Stimulated activated CD8-positive, alpha-beta memory T cell treated with anti-CD3 and anti-CD28 coated beads, Interleukin-2, amount 100 ng/mL, for 48 hours (primary cell): ENCODE data around the gene DNAH5.
"Not testable (repeated sequence)": the region's sequence is repeated elsewhere in the genome, so short reads cannot be mapped to it uniquely, and the experiment has no call there.

Experiments
- DNase-seq, 2 donors: peaks; one replicate each; pipeline ENCODE4 v3.0.0-alpha.2; 2020; ENCODE audit warnings: low read depth in 2 of 2

DNAH5 gene

DNA sequence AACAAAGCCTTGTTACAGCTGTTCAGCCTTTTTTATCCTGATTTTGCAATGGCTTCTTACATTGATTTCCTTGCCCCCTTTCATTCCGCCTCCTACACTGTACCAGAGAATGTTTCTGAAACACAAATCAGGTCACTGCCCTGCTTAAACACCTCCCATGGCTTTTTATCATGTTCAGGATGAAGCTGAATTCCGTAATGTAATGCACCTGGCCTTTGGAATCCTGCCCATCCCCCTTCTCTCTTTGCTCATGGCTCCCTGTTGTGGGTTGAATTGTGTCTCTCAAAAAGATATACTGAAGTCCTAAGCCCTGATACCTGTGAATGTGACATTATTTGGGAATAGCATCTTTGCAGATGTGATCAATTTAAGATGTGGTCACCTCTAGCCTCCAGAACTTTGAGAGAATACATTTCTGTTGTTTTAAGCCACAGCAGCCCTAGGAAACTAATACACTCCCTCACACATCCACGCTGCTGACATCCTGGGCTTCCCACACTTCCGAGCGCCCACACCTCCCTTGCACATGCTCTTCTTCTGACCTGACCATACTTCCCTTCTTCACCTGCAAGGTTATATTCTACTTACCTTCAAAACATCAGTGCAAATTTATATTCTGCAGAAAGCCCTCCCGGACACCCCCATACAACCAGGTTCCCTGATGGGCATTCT lies 101.2 kb downstream of the DNAH5 start:
- no peak for DNase-seq

DNA sequence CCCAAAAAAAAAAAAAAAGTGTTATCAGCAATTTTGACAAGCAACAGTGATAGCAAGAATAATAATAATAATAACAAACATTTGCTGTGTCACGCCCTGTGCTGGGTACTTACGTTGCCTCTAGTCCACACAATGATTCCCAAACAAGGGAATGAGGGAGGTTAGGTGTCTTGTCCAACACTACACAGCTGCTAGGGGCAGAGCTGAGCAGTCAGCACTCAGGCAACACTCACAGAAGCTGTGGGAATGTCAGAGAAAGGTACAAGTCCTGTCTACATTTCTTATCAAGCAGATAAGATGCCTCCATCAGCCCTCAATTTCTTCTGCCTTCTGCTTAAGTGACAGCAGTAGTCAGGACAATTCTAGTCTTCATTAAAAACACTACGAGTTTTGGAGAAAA lies 111.0 kb downstream of the DNAH5 start:
- no peak for DNase-seq

DNA sequence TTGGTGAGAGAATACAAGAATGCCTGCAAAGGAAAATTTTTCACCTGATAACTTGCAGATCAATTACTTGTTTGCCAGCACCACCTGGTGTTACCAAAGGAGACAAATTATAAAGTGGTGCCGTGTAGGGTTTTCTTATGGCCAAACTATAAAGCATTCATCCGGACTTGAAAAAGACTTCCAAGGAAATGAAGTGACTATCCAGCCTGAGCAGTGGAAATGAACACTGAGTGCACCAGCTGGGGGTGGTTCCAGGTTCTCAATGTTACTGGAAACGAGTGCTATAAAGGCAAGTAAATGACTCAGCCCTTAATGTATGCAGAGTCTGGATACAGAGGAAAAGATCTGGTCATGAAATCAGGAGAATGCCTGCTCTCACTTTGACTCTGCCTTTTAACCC lies 113.1 kb downstream of the DNAH5 start:
- no peak for DNase-seq

DNA sequence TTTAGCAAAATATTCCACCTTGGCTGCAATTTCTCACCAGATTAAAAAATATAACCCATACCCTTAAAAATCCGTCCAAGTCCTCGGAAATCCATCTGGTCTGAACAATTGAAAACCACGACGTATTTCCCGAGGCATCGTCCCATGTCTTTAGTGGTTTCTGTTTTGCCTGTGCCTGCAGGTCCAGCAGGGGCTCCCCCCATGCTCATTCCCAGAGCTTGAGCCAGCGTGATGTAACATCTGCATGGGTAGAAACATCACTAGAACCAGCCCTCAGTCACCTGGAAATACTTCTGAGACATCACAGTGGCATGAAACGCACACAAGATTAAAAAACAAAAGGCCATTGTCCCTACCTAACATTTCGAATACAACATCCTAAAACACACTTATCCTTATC lies 114.0 kb downstream of the DNAH5 start:
- no peak for DNase-seq

DNA sequence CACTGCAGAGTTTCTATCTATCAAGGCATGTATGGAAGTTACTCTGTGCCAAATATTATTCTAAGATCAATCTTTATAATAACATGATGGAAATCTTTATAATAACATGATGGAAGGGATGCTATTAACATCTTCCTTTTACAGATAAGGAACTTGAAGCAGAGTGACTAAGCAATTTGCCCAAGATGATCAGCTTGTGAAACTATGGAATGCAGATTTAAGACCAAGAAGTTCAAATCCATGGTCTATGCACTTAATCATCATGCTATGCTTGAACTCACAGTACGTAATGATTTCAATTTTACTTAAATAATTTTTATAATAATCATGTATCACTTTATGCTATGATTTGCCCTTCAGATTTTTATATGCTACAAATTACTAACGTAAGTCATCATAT lies 123.1 kb downstream of the DNAH5 start:
- no peak for DNase-seq

DNA sequence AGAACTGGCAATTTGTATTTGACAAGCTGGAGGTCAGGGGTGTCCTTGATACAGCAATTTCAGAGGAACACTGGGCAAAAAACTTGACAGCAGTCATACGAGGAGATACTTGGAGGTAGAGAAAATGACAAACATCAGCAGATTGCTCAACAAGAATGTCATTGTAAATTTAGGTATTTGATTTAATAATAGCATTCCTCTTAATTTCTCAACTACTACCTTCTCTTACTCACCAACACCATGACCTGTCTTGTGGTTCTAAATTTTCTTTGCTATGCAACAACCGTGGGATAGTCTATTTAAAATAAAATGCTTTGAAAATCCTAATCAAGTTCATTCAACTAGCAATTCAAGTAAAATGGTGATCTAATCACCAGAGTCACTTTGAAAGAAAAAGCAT lies 128.4 kb downstream of the DNAH5 start:
- no peak for DNase-seq

DNA sequence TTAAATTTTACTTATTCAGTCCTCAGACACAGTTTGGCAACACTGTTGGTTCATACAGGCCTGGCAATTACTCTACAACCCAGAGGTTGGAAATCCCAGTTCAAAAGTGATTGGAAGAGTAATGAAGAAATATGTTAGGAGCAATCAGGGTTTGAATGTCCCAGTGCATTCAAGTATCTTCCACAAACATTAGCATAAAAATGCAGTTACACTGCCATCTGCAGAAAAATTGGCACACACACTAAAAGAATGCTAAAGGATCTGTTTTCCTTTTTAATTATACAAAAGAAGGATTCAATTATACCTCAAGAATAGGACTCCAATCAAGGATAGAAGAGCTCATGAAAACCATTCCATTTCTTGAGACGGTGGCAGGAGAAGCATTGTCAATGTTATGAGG lies 130.2 kb downstream of the DNAH5 start:
- DNase-seq = no peak

DNA sequence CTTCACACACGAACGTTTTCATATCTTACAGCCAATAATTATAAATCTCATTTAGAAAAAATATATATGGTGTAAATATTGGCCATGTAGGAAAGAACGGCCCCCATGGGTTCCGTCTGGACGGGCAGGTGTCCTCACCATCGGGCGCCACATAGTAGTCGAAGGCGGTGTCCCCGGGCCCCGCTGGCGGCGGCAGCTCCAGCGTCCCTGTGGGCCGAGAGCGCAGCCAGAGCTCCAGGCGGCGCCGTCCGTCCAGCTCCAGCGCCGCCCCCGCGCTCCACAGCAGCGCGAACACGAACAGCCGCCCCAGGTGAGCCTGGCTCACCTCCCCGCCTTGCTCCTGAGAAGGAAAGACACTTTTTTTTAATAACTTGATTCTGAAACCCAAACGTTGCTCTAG lies 134.6 kb downstream of the DNAH5 start:
- DNase-seq = no peak

DNA sequence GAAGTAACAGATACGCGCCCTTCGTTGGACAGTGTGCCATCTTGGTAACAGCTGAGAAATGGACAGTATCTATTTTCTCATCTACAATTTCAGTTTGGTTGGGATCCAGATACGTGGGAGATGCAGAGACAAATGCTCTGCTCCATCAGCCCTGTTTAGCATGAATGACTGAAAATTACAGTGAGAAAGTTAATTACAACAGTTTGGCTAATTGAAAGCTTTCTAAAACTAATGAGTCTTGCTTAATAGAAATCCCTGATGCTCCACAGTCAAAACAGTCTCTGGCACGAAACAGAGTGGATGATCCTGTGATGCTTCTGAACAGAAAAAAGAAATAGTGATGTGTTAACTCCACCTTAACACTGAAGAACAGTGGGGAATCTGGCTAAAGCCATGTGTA lies 140.2 kb downstream of the DNAH5 start:
- no peak for DNase-seq

DNA sequence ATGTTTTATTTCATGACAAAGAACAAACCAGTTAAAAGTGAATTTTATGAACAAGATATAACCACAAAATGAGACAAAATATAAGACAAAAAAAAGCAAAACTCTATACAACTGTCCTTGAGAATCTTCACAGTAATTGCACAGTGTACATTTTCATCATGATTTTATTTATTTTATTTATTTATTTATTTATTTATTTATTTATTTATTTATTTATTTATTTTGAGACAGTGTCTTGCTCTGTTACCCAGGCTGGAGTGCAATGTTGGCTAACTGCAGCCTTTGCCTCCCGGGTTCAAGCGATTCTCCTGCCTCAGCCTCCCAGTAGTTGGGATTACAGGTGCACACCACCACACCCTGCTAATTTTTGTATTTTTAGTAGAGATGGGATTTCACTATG lies 145.9 kb downstream of the DNAH5 start:
- DNase-seq = not testable (repeated sequence)

DNA sequence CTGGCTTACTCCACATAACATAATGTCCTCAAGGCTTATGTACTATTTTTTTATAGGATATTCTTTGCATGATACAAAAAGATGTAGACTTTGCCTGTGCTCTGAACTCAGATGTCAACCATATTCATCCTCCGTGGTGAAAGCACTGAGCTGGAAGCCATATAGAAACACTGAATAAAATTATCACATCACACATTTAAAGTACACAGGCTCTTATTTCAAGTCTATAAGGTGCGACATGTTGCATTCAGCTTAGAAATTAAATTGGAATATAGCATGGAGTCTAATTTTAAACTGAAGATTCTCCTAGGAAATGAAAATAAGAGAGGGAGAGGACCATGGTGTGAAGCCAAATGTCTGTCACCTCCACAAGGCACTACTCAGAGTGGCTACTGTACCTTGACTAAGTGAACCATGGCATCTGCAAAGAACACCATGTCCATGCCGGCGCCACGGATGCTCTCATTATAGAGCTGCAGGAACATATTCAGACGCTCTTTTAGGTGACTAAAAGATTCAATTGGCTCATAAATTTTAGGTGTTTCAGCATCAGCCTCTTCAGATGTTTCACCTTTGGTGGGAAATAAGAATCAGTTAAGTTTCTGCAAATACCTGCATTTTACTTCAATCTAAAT lies 158.6 kb downstream of the DNAH5 start:
- DNase-seq = no peak

DNA sequence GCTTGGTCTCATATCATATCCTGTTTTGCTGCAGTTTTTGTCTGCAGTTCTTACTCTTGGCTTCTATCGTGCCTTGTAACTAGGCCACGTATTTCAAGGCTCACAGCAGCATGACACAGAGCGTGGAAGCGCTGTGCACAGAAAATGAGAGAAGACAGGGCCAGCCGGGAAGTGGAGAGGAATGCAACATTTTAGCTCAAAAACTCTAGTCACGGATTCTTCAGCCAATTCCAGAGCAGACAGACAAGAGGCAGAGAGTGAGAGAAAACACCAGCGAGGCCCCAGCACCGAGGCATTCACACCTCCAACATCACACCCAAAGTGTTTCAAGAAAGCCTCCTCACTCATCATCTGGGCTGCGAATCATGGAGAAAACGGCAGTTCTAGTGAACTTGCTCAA lies 160.8 kb downstream of the DNAH5 start:
- no peak for DNase-seq

DNA sequence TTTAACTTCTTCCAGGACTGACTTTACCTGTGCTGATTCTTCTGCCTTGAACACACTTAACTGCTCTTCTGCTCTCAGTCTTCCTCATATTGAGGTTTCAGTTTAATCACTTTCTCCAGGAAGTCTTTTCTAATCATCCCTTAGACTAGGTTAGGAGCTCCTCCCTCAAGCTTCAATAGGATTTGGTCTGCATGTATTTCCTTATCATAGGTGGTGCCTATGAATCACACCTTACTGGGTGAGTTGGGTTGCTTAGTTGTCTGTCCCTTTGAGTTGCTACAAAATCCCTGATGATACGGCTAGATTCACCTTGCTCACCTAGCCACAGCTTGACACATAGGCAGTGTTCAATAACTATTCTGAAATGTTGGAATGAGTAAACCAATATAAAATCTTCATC lies 164.4 kb downstream of the DNAH5 start:
- no peak for DNase-seq

DNA sequence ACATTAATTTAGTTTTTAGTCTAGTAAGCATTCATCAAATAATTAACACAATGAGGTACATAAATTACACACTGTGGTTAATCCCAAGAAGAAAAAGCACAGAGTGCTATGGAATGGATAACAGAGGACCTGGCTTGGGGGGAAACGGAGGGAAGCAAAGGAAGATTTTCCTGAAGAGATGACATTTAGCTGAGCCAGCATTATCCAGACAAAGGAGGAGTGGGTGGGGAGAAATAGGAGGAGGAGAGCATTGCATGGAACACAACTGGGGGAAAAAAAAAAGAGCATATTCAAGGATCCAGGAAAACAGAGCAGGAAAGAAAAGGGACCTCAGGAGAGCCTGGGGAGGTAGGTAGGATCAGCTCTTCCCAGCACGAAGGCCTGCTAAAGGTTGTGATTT lies 170.8 kb downstream of the DNAH5 start:
- no peak for DNase-seq

DNA sequence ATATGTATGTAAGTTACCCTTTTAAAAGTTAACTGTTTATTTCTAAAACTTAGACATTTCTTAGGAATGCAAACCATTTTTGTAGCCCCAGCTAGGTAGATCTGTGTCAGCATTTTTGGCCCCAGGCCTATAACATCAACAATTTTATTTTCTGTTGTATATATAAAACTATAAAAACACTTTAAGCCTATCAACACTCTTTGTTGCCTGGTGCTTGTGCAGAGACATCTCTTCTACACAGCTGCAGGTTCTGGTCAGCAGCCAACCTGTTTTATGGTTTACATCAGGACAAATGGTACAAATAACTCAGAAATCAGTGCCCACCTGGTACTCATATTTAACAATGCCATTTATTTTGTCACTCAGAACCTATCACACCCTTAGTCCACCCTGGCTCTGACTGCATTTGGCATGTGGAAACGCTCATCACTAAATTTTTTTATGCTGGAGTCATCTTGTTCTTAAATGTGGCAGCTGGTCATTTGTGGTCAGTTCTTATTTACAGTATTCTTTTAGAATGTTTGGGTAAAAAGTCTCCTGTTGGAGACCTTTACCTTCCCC lies 173.4 kb downstream of the DNAH5 start:
- no peak for DNase-seq

DNA sequence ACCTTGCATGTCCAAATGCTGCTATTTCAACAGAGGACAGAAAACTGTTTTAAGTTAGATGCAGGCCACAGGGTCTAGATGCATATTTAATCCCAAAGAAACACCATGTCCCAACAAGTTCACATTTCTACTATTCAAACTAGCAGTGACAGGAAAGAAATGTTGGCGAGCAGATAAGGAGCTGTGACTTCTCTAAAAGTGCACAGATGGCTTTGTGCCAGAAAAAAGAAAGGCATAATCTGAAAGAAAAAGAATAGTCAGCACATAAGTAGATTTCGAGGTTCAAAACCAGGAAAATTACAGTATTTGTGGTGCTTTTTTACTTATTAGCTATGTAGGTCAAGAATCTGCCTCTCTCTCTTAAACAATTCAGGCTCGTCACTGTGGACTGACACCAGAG lies 178.3 kb downstream of the DNAH5 start:
- DNase-seq = no peak

DNA sequence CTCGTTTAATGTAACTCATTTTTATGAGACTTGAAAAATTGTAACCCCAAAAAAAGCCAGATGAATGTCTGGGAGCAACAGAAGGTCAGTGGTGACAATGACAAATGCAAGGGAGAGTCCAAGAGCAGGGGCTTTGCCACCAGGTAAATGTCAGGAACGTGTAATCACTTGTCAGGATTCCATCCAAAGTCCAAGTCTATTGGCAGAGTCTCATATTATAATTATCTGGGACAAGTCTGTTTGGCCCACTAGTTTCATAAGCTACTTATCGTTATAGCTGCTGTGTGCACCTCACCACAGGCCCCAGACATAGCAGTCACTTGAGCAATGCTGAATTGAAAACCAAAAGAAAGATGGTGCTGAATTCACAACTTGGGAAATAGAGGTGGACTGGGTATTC lies 180.8 kb downstream of the DNAH5 start:
- no peak for DNase-seq

DNA sequence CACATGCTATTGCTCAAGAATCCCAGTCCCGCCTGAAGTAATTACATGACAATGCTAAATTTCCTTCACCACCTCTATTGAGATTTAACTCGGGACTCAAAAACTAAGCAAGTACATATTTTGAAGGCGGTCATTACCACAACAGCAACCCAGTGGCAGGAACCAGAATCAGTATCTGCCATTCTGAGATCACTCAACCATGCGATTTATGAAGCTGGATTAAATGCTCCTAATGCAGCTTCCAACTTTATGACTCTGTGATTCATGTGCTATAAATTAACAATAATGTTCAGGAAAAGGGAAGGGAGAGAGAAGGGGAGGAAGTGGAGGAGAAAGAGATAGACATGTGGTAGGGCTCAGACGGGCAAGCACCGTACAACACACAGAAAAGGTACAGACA lies 194.7 kb downstream of the DNAH5 start:
- no peak for DNase-seq

DNA sequence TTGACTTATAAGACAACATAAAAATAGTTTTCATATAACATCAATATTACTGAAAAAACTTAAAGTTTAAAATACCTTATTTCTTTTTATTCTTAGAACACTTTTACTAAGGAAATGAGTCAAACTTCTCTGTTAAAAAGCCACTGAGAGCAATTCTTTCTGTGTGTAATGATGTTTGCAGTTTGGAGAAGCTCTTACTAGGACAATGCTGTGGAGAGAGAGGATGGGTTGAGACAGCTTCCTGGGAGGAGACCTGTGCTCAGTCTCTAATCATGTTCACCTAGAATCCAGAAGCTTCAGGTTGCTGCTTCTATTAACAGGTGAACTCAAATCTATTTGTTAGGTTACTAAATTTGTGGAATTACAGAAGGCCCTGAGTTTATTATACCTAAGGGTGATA lies 198.5 kb downstream of the DNAH5 start:
- DNase-seq = no peak

DNA sequence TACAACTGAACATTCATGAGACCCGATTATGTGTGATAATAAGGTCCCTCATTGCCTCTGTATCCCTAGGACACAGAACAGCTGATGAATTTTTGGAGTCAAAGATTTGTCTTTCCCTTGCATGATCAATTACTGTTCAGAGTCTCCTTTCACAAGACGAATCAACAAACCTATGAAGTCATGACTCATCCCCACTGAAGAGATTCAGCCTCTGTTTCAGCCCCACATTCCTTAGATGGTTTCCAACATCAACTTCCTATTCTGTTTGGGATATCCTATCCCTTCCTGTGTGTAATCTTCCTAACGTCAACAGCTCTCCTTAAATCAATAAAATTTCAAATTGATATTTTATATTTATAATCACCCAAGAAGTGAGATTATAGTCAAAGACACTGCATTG lies 199.0 kb downstream of the DNAH5 start:
- no peak for DNase-seq

DNA sequence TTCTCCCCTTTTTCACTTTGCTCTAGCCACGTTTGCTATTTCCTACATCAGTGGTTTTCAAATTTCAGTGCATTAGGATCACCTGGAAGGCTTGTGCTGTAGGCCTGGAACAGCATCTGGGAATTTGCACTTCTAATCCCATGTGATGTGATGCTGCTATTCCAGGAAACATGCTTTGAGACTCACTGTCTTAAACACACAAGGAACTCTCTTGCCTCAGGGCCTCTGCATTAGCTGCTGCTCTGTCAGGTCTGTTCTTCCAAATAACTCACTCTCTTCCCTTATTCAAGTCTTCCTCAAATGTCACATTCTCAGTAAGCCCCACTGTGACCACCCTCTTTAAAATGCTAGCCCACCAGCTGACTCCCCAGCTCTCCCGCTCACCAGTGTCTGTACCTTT lies 204.0 kb downstream of the DNAH5 start:
- DNase-seq = no peak

DNA sequence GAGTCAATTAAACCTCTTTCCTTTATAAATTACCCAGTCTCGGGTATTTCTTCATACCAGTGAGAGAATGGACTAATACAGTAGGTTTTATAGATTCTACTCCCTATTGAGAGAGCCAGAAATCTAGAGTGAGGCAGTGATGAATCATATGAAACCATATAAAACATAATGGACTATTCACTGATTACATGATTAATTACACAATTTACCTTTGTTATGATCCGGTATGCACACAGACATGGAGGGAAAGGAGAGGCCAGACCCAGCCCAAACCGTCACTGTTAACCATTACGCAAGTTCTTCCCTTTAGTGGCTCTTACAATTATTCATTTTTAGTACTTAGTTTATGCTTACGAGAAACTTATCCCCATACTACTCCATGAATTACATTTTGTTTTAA lies 205.0 kb downstream of the DNAH5 start:
- no peak for DNase-seq

DNA sequence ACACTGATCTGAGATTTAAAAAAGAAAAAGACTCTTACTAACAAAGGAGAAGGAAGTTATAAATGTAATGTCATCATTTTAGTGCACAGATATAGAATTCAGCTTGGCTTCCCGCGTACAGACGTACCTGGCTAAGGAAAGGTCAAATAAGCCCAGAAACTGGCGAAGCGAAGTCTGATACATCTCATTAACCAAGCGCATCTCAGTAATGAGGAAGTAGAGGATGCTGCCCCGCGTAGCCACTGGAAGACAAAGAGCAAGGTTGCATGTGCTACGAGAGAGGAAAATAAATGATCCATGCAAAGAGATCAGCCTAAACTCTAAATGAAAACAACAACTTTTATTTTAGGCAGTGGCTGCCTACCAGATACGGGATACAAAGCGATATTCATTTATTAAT lies 208.8 kb downstream of the DNAH5 start:
- DNase-seq = no peak

DNA sequence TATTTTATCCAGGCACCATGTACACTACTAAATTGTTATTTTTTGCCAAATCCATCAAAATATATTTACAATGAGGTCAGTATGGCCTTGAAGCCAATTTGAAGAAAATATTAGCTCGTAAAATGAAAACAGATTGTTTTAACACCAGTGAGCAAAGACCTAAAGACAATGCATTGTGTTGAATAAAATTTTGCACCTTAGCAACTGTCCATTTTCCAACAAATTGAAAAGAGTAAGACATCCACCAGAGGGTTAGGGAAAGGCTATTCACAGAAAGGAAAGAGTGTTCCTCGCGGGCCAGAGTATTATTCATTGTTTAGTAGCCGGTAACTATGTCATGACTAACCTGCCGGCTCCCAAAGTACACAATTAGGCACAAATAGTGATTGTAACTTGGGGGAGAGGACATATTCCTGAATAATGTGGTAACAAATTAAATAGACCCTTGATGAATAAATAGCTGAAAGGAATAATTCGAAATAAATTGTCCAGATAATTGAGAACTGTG lies 213.3 kb downstream of the DNAH5 start:
- no peak for DNase-seq
